GM12873 (cell line): ENCODE measurements around the gene C2CD2L.

Experiments used
- TF ChIP-seq, protein P1 (sequence below): IDR thresholded peaks from 2 replicates; pipeline ENCODE4 v1.5.1; 2012; ENCODE audit warnings: low read depth, mild to moderate bottlenecking, moderate library complexity, low read length, control low read depth; ENCODE audit not compliant: insufficient read depth; ENCODE audit errors: missing control alignments

C2CD2L gene

DNA sequence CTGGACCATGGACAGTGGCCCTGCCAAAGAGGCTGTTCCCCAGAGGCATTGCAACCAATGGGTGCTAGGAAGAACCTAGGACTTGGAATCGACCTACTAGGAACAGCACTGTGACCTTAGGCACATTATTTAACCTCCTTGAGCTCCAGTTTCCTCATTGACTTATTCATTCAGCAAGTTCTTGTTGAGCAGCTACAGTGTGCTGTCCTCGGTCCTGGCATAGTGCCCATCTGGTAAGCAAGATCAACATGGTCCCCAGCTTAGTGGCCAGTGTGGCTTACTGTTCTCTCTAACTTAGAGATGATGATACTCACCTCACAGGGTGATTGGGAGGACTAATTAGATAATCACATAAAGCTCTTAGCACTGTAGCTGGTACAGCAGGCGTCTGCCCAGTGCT lies 49.9 kb downstream of the C2CD2L start:
- TF ChIP-seq, protein P1, sequence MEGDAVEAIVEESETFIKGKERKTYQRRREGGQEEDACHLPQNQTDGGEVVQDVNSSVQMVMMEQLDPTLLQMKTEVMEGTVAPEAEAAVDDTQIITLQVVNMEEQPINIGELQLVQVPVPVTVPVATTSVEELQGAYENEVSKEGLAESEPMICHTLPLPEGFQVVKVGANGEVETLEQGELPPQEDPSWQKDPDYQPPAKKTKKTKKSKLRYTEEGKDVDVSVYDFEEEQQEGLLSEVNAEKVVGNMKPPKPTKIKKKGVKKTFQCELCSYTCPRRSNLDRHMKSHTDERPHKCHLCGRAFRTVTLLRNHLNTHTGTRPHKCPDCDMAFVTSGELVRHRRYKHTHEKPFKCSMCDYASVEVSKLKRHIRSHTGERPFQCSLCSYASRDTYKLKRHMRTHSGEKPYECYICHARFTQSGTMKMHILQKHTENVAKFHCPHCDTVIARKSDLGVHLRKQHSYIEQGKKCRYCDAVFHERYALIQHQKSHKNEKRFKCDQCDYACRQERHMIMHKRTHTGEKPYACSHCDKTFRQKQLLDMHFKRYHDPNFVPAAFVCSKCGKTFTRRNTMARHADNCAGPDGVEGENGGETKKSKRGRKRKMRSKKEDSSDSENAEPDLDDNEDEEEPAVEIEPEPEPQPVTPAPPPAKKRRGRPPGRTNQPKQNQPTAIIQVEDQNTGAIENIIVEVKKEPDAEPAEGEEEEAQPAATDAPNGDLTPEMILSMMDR: no peak

- TF ChIP-seq, protein P1: no peak
Observed at GRCh38 chr11:119158467-119158866, 51.3 kb downstream of the C2CD2L start.

- TF ChIP-seq, protein P1: no peak
Observed at GRCh38 chr11:119160151-119160550, 53.0 kb downstream of the C2CD2L start.

- TF ChIP-seq, protein P1: no peak
Observed at GRCh38 chr11:119161871-119162270, 54.7 kb downstream of the C2CD2L start.

DNA sequence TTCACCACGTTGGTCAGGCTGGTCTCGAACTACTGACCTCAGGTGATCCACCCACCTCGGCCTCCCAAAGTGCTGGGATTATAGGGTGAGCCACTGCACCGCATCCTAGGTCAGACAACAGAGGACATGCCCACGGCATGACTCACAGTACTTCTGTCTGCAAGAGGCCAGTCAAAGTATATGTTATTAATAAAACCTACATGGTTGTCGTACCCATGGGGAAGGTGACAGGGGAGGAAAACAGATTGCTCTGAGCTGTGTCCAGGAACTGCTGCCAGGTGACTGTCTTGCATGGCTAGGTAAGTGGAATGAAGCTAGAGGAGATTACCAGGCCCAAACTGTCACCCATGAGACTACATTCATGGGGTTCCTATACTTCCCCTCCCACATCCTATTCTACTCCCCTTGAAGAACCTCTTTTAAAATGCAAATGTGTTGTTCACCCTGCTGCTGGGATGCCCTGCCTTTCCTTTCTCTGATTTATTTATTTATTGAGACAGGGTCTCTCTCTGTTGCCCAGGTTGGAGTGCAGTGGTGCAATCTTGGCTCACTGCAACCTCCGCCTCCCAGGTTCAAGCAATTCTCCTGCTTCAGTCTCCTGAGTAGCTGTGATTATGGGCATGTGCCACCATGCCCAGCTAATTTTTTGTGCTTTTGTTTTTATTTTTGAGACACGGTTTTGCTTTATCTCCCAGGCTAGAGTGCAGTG lies 59.4 kb downstream of the C2CD2L start:
- TF ChIP-seq, protein P1: no peak

DNA sequence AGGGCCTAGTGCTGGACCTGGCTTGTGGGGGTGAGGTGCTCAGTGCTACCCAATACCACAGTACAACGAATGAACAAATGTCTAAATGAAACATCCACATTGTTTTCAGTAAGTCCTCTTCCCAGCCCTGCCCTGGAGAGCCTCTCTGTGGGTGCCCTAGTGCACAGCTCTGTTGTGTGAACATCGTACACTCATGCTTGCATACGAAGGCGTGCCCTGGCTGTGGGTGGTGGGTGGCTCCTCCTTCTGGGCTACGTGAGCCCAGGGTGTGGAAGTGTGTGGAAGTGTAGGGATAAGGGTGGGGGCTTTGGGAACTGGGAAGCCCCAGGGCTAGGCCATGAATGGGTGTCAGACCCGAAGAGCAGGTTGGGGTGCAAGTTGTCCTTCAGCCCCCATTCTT lies 60.8 kb downstream of the C2CD2L start:
- TF ChIP-seq, protein P1: no peak
